Stimulated activated CD4-positive, alpha-beta T cell treated with anti-CD3 and anti-CD28 coated beads, Interleukin-4, amount 100 ng/mL, for 1 hour (primary cell): ENCODE data around the gene NFILZ.

Experiments
- DNase-seq: peaks from one replicate; pipeline ENCODE4 v3.0.0-alpha.2; 2020

Gene NFILZ

DNA sequence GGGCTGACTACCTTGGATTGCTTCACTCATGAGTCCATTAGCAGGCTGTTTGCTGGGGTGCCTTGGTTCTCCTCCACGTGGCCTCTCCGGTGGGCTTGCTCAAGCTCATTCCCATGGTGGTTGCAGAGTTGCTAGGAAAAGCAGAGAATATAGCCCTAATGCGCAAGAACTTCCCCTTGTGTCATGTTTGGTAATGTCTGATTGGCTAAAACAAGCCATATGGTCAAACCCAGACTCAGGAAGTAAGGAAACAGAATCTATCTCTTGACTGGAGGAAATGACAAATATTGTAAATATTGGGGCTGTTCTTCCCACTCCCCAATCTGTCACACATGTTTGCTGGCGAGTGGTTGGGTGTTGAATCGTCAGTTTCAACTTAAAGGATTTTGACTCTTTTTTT, 12.1 kb downstream of the NFILZ start:
- no peak for DNase-seq

DNA sequence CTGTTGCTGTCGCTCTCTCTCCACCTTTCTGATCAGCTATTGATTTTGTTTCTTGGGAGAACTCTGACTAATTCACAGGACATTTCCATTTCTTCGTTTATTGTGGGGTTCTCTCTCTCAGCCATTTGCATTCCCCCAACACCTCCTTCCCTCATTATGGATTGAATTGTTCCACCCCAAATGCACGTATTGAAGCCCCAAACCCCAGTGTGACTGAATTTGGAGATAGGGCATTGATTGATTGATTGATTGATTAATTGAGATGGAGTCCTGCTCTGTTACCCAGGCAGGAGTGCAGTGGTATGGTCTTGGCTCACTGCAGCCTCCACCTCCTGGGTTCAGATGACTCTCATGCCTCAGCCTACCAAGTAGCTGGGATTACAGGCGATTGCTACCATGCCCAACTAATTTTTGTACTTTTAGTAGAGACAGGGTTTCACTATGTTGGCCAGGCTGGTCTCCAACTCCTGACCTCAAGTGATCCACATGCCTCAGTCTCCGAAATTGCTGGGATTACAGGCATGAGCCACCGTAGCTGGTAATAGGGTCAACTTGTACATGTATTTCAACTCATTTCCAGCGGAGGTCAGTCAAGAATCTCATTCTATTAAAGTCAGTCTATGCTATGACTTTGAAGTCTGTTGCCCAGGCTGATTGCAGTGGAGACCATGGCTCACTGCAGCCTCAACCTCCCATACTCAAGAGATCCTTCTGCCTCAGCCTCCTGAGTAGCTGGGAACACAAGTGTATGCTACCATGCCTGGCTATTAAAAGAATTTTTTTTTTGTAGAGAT, 13.6 kb downstream of the NFILZ start:
- no peak for DNase-seq

DNA sequence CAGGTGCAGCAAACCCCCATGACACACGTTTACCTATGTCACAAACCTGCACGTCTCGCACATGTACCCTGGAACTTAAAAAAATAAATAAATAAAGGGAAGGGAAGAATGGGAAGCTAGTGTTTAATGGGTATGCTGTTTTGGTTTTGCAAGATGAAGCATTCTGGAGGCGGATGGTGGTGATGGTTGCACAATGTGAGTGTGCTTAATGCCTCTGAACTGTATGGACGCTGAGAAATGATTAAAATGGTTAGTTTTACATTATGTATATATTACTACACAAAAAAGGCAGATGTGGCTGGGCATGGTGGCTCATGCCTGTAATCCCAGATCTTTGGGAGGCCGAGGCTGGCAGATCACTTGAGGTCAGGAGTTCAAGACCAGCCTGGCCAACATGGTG, 17.8 kb downstream of the NFILZ start:
- no peak for DNase-seq

- peak; percentile 72 for DNase-seq
These were observed 24.3 kb downstream of the NFILZ start for GRCh38 chr19:8654591-8655339.

DNA sequence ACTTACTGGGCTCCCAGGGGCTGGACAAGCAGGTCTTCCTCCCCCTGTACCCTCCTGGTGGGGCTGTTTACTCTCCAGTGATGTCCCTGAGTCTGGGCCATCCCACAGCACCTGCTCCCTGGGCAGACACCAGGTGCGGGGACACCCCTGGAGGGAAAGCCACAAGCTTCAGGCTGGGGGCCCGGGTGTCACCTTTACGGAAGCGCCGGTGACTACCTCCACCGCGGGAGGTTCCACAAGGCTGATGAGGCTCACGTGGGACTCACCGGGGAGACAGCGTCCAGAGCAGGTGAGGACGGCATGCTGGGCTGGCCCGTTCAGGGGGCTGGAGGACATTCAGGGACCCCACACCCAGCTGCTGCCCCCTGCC, 24.9 kb downstream of the NFILZ start:
- peak; percentile 29 for DNase-seq

- DNase-seq, result no peak
These were observed 27.4 kb downstream of the NFILZ start for GRCh38 chr19:8657869-8658268.

DNA sequence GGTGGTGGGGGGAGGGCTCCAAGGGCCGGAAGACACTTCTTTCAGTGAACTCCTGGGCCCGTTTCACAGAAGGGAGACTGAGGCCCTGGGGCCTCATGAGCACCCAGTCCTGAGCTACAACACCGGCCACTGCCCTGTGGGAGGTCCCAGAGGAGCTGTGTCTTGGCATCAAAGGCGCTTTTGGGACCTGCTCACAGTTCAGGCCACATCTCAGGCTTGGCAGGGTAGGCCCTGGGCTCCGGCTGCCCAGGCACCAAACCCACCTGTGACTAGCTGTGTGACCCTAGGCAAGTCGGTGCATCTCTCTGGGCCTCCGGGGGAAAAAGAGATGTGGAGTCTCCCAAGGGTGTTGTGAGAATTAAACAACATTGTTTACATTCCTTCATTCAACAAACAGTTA, 29.5 kb downstream of the NFILZ start:
- no peak for DNase-seq

DNA sequence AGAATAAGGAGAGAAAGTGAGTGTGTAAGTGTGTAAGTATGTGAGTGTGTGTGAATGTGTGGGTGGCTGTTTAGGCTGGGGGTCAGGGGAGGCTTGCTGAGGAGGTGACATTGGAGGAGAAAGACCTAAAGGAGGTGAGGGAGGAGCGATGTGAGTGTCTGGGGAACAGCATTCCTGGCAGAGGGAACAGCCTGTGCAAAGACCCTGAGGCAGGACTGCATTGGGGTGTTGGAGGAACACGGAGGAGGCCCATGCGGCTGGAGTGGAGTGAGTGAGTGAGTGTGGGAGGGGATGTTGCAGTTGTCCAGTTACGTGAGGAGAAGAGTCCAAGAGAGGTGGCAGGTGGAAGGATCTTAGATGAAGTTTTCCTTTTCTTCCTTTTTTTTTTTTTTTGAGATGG, 31.8 kb downstream of the NFILZ start:
- no peak for DNase-seq

GRCh38 chr19:8663920-8664670, 33.7 kb downstream of the NFILZ start:
- peak; percentile 29 for DNase-seq

GRCh38 chr19:8664671-8665057, 34.2 kb downstream of the NFILZ start:
- no peak for DNase-seq

DNA sequence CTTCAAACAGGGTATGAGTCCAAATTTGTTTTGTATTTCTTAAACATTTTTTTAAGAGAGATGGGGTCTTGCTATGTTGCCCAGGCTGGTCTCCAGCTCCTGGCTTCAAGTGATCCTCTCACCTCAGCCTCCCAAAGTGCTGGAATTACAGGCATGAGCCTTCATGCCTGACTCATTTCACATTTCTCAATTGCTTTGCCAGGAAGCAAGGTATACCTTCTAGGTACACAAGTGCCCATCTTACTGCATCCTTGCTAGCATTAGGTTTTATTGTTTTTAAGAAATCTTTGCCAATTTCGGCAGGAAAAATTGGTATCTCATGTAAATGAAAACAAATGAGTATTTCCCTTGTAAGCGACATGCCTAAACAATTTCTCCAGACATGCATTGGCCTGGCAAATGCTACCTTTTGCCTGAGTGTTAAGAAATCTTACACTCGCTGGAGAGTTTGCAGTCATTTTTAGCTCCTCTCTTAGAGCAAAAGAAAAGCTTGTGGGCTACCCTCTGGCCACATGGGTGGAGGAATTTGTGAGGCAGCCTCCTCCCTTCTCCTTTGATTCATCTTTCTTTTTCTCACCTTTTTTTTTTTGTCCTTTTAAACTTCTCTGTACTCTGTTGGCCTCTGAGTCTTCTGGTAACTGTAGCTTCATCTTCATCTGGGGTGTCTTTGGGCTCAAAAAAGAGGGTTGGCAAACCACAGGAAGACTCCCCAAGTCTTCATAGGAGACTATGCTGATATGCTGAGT, 35.2 kb downstream of the NFILZ start:
- DNase-seq, result no peak

DNA sequence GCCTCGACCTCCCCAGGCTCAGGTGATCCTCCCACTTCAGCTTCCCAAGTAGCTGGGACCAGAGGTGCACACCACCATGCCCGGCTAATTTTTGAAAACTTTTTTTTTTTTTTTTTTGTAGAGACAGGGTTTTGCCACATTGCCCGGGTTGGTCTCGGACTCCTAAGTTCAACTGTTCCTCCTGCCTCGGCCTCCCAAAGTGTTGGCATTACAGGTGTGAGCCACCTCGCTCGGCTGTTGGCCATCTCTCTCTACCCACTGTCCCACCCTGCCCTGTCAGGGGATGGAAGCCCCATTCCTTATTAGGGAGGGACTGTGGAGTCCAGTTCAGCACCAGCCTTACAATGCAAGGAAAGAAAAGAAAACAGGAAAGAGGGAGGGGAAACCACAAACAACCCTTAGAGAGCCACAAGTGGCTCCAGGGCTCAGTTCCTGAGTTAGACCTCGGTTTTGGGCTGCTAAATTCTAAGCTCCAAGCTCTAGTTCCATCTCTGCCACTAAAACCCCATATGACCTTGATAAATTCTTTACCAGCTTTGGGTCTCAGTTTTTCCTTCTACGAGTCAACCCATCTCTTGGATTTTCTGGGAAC, 36.5 kb downstream of the NFILZ start:
- no peak for DNase-seq

- DNase-seq, result no peak
These were observed 43.0 kb downstream of the NFILZ start for GRCh38 chr19:8673276-8673891.

DNA sequence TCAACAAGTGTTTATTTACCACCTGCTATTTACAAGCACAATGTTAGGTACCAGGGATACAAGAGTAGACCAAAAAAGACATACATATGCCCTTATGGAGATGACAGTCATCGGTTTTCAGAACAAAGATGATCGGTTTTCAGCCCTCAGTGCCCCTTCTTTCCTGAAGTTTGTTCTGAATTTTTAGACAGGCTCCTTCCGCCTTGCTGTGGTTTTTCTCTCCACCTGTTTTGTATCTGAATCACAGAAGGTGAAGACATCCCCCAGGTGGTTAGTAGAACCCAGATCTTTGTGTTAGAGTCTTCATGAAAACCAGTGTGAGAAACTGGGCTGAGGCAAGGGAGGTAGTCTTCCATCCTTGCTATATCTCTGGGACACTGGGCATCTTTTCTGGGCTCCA, 44.6 kb downstream of the NFILZ start:
- no peak for DNase-seq

- DNase-seq, result no peak
These were observed 47.9 kb downstream of the NFILZ start for GRCh38 chr19:8678244-8678807.
